ENCODE data around the gene TAAR8. TPM values are rescaled to one million over a fixed set of nuclear protein-coding genes. Genes with fewer than 3 reads are reported as not detected.
A peak's percentile ranks its signal among the peaks of the same experiment; 100 is the strongest.

Gene TAAR8
- total and polyA plus RNA-seq, 2 experiments from 2014 or later: not detected

- no peaks in the 10 kb centered on the region for H3K27me3 Mint-ChIP-seq (ENCODE audit: insufficient read depth, low read depth, poor library complexity)
- no peak overlapping the region for H2AFZ ChIP-seq
- no peaks in the 10 kb centered on the region for H3K9me2 ChIP-seq (ENCODE audit: insufficient read depth)
- H3K4me1 Mint-ChIP-seq: peaks cover 15% of the 10 kb centered on the region
- ATAC-seq: no peak
- peaks cover 10% of the 10 kb centered on the region for H4K20me1 ChIP-seq (replicated peaks; ENCODE audit: insufficient read depth)
- H3K27ac Mint-ChIP-seq: no peak overlapping the region
- no peak for DNase-seq (ENCODE audit: low spot score)
- TF ChIP-seq EZH2 (IDR thresholded peaks at IDR 0.05; ENCODE audit: low read depth, unreplicated experiment): no peak
- TF ChIP-seq ZNF462 (CRISPR knock-in tag; IDR thresholded peaks at IDR 0.05): no peak
- no peak for TF ChIP-seq STAT1 (IDR thresholded peaks at IDR 0.05; ENCODE audit: unreplicated experiment)
- no peaks in the 10 kb centered on the region for H3F3A ChIP-seq (replicated peaks; ENCODE audit: low read depth)
- H3K27ac ChIP-seq (ENCODE audit: low read depth): no peak overlapping the region
- peaks cover 57% of the 10 kb centered on the region for H3K79me2 ChIP-seq (replicated peaks; ENCODE audit: insufficient read depth)
- H3K36me3 Mint-ChIP-seq (ENCODE audit: low read depth): no peaks in the 10 kb centered on the region
- peaks cover 18% of the 10 kb centered on the region; the same call in 1 of the 2 replicates for H3K4me1 ChIP-seq (ENCODE audit: insufficient read depth)
- H3K4me2 ChIP-seq: peak overlapping the region; percentile 88
- peak overlapping the region; percentile 88 for H3K4me3 Mint-ChIP-seq
- H3K4me3 ChIP-seq: peak overlapping the region; percentile 70
- H3K36me3 ChIP-seq (ENCODE audit: insufficient read depth): no peaks in the 10 kb centered on the region
- no peaks in the 10 kb centered on the region; the same call in 2 of the 3 replicates for H3K9me3 Mint-ChIP-seq
- no peaks in the 10 kb centered on the region for H3K27me3 ChIP-seq (ENCODE audit: insufficient read depth)
Measured at GRCh38 chr6:132511831-132512220, 40.6 kb upstream of the TAAR8 start.

GRCh38 chr6:132512342-132512637 is 40.2 kb upstream of the TAAR8 start:
- H3K4me3 Mint-ChIP-seq: peak overlapping the region; percentile 88
- H3K9me2 ChIP-seq (ENCODE audit: insufficient read depth): no peaks in the 10 kb centered on the region
- ATAC-seq (no peak), DNase-seq (ENCODE audit: low spot score) (no peak)
- H3K4me3 ChIP-seq: peak overlapping the region; percentile 70
- H3K36me3 ChIP-seq (ENCODE audit: insufficient read depth): no peaks in the 10 kb centered on the region
- H2AFZ ChIP-seq: peak overlapping the region; percentile 86
- no peaks in the 10 kb centered on the region; the same call in 2 of the 3 replicates for H3K9me3 Mint-ChIP-seq
- H3K4me1 Mint-ChIP-seq: peaks cover 15% of the 10 kb centered on the region
- no peaks in the 10 kb centered on the region for H3F3A ChIP-seq (replicated peaks; ENCODE audit: low read depth)
- H3K36me3 Mint-ChIP-seq (ENCODE audit: low read depth): no peaks in the 10 kb centered on the region
- H4K20me1 ChIP-seq (replicated peaks; ENCODE audit: insufficient read depth): peaks cover 9% of the 10 kb centered on the region
- H3K4me2 ChIP-seq: peak overlapping the region; percentile 88
- peaks cover 52% of the 10 kb centered on the region for H3K79me2 ChIP-seq (replicated peaks; ENCODE audit: insufficient read depth)
- H3K27me3 Mint-ChIP-seq (ENCODE audit: insufficient read depth, low read depth, poor library complexity): no peaks in the 10 kb centered on the region
- peaks cover 18% of the 10 kb centered on the region; the same call in 1 of the 2 replicates for H3K4me1 ChIP-seq (ENCODE audit: insufficient read depth)
- no peak overlapping the region for H3K27ac ChIP-seq (ENCODE audit: low read depth)
- no peaks in the 10 kb centered on the region for H3K27me3 ChIP-seq (ENCODE audit: insufficient read depth)
- H3K27ac Mint-ChIP-seq: no peak overlapping the region
- no peak for TF ChIP-seq ZNF114 (CRISPR knock-in tag; IDR thresholded peaks at IDR 0.05)
- TF ChIP-seq EZH2 (IDR thresholded peaks at IDR 0.05; ENCODE audit: low read depth, unreplicated experiment): no peak
- TF ChIP-seq POLR2AphosphoS5 (IDR thresholded peaks at IDR 0.05; ENCODE audit: low read depth): no peak
- TF ChIP-seq REST (IDR thresholded peaks at IDR 0.05; ENCODE audit: unreplicated experiment): no peak
- TF ChIP-seq ZNF331 (CRISPR knock-in tag; IDR thresholded peaks at IDR 0.05; ENCODE audit: low read depth): no peak
- TF ChIP-seq EZH2phosphoT487 (IDR thresholded peaks at IDR 0.05; ENCODE audit: unreplicated experiment): no peak
- TF ChIP-seq ETS1 (IDR thresholded peaks at IDR 0.05): no peak
- no peak for TF ChIP-seq JUNB (IDR thresholded peaks at IDR 0.05; ENCODE audit: unreplicated experiment)
